Endothelial cell of coronary artery (primary cell): ENCODE measurements around the gene PCDHB5. TPM values are rescaled to one million over a fixed set of nuclear protein-coding genes. Genes with fewer than 3 reads are reported as not detected.

Experiments used
- total RNA-seq: library from RNA; depleted of rRNA; stranded (reverse); fragments of >200 nt; gene quantifications from 2 replicates; pipeline ENCODE4 v1.2.3, GENCODE V29; 2014

PCDHB5 gene
- 0.56 and 1.4 TPM in 2 replicates for total RNA-seq

DNA sequence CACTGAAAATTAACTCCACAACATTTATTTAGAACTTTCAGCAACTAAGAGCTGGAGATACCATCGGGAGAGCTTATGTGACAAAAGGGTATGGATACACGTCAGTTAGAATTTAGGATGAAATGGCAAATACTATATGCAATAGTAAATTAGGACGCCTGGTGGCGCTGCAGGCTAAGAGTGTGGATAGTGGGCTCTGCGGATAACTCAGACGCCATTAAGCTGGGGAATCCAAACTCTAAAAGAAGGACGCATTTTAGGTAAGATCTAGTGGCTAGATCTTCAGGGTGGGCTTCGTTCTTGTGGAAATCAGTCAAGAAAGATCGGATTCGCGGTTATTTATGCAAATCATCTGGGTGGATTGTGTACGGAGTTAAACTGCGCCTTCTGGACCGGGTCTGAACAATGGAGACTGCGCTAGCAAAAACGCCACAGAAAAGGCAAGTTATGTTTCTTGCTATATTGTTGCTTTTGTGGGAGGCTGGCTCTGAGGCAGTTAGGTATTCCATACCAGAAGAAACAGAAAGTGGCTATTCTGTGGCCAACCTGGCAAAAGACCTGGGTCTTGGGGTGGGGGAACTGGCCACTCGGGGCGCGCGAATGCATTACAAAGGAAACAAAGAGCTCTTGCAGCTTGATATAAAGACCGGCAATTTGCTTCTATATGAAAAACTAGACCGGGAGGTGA lies at the start of gene PCDHB5:
Gene PCDHB5, plus strand, starts transcription at position 177 of the 688 bp plus-strand sequence. Its CDS starts 229 bp downstream, at position 406.

DNA sequence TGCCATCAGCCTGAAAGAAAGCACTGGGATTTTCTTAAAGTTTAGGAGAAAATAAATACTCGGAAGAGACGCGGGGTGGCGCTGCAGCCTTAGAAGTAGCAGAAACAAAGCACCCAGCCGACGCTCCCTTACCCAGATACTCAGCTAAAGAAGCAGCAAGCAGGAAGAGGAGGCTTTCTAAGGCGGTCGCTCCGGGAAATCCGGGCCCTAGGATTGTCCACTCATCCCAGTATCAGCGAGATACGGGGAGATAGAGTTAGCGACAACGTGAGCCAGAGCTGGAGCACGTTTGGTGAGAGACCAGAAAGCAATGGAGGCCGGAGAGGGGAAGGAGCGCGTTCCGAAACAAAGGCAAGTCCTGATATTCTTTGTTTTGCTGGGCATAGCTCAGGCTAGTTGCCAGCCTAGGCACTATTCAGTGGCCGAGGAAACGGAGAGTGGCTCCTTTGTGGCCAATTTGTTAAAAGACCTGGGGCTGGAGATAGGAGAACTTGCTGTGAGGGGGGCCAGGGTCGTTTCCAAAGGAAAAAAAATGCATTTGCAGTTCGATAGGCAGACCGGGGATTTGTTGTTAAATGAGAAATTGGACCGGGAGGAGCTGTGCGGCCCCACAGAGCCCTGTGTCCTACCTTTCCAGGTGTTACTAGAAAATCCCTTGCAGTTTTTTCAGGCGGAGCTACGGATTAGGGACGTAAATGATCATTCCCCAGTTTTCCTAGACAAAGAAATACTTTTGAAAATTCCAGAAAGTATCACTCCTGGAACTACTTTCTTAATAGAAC lies 40.3 kb upstream of the PCDHB5 start, which contains the start of gene PCDHB2:
Gene PCDHB2, plus strand, starts transcription at position 135 of the 782 bp plus-strand sequence. Its CDS starts 176 bp downstream, at position 311.

GRCh38 chr5:141100243-141100805 lies 34.7 kb upstream of the PCDHB5 start, which contains the start of gene PCDHB3:
Gene PCDHB3, plus strand, starts transcription at chr5:141100473. Its CDS starts 177 bp downstream, at chr5:141100650.

DNA sequence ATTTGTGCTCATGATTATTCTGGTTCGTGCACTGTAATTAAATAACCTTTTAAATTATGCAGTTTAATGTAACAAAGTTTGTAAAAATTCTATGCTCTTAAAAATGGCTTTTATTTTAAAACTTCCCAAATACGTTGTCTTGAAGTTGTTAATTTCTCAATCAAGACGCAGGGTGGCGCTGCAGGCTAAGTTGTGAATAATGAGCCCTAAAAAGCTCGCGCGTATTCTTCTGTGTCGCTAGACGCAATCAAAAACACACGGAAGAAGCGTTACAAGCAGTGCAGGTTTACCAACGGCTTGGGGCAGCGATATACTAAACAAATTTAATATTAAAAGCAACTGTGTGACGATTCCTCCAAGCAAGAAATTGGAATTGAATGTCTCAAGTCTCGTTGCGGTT lies 13.4 kb upstream of the PCDHB5 start, which contains the start of gene PCDHB4:
Gene PCDHB4, plus strand, starts transcription at position 256 of the 400 bp plus-strand sequence. CDS start 181 bp downstream, outside the sequence.

DNA sequence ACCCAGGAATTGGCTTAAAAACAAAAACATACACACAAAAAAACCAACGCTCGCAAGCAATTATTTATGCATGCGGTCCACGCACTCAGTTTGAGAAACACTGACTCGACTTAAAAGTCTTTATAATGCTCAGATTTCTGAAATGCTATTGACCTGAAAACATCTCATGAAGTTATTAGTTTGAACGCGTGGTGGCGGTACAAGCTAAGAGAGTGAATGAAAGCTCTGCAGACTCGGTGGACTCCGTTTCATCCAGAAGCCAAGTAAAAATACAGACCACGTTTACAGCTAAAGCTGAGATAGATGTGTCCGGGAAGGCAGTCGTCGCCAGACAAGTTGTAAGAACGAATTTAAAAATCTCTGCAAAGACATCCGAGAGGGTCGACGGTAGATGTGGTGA lies 14.8 kb downstream of the PCDHB5 start, which contains the start of gene PCDHB6:
Gene PCDHB6, plus strand, starts transcription at position 246 of the 400 bp plus-strand sequence. CDS start 201 bp downstream, outside the sequence.

DNA sequence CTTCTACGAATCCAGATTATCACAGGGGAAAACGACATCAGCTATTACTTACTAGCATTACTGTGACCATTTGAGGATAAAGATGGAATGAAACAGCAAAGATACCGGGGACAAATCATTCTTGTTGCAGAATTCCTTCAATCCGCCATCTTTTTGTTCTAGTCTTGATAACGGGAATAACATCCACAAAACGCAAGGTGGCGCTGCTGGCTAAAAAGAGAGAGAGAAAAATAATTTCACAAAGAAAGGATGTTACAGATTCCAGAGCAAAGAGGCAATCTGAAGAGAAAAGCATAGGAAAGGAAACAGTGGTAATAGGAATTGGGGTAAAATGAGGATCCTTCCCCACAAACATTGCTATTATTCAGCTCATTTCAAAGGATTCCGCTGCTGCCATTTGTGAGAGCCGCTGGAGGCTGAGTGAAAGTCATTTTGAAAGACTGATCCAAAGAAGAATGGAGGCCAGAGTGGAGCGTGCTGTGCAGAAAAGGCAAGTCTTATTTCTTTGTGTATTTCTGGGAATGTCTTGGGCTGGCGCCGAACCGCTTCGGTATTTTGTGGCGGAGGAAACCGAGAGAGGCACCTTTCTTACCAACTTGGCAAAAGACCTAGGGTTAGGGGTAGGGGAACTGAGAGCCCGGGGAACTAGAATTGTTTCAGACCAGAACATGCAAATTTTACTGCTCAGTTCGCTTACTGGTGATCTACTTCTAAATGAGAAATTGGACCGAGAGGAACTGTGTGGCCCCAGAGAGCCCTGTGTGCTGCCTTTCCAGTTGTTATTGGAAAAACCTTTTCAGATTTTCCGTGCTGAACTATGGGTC lies 37.6 kb downstream of the PCDHB5 start, which contains the start of gene PCDHB7:
Gene PCDHB7, plus strand, starts transcription at position 264 of the 824 bp plus-strand sequence. Its CDS starts 192 bp downstream, at position 456.

GRCh38 chr5:141177577-141178191 lies 42.7 kb downstream of the PCDHB5 start, which contains the start of gene PCDHB8:
Gene PCDHB8, plus strand, starts transcription at chr5:141177790. Its CDS starts 245 bp downstream, at chr5:141178035.

DNA sequence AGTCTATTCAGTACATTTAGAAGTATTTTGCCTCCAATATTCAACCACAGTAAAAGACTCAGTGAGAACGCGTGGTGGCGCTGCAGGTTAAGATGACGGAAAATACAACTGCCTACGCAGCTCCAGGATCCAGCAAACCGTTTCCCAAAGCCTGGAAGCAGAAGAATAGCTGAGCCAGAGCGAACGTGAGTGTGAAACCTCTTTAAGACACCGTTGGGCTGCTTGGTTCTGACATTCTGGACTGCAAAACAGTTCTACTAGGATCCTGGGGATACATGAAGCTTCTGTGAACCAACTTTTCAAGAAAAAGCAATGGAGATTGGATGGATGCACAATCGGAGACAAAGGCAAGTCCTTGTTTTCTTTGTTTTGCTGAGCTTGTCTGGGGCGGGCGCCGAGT lies 47.2 kb downstream of the PCDHB5 start, which contains the start of gene PCDHB16:
Gene PCDHB16, plus strand, starts transcription at position 140 of the 400 bp plus-strand sequence. Its CDS starts 173 bp downstream, at position 313.

DNA sequence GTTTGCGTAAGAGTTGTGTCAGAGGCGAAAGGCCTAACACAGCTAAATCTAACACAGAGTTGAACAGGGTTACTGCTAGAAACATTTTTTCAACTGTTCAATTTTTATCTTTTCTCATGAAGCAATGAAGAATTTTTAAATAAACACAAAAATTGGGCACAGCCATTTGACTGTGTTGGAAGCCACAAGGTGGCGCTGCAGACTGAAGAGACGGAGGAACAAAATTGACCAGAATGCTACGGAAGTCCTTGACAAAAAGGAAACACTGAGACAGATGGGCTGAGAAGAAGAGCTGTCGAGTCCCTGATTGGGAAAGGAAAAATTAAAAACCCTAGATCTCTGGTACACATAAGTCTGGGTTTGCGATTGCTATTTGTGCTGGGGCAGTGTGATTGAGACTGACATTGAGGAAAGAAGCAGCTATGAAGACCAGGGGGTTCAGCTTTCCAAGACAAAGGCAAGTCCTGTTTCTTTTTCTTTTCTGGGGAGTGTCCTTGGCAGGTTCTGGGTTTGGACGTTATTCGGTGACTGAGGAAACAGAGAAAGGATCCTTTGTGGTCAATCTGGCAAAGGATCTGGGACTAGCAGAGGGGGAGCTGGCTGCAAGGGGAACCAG lies 52.0 kb downstream of the PCDHB5 start, which contains the start of gene PCDHB9:
Gene PCDHB9, plus strand, starts transcription at position 265 of the 616 bp plus-strand sequence. Its CDS starts 158 bp downstream, at position 423.

Other genes with a start within 250 kb of the PCDHB5 start
- gene PCDHAC1, start 208.9 kb upstream of the PCDHB5 start, total RNA-seq: 0.18 and 0.19 TPM in 2 replicates
- gene PCDHAC2, start 168.7 kb upstream of the PCDHB5 start, total RNA-seq: 0.09 and 2.4 TPM in 2 replicates
- gene PCDHB1, start 83.8 kb upstream of the PCDHB5 start, total RNA-seq: not detected in 2 replicates
- 1.8 and 3.5 TPM in 2 replicates for gene PCDHB2, start 40.6 kb upstream of the PCDHB5 start, total RNA-seq
- gene PCDHB3, start 34.7 kb upstream of the PCDHB5 start, total RNA-seq: 0.36 and 0.38 TPM in 2 replicates
- 0.09 TPM in 2 replicates for gene PCDHB4, start 13.4 kb upstream of the PCDHB5 start, total RNA-seq
- gene PCDHB6, start 14.9 kb downstream of the PCDHB5 start, total RNA-seq: 0.09 TPM in 2 replicates
- 0.45 and 0.56 TPM in 2 replicates for gene PCDHB7, start 37.4 kb downstream of the PCDHB5 start, total RNA-seq
- gene PCDHB8, start 42.6 kb downstream of the PCDHB5 start, total RNA-seq: 0.18 and 0.94 TPM in 2 replicates
- gene PCDHB16, start 47.2 kb downstream of the PCDHB5 start, total RNA-seq: 0.09 and 0.19 TPM in 2 replicates
- gene PCDHB9, start 52.0 kb downstream of the PCDHB5 start, total RNA-seq: 0.27 and 0.28 TPM in 2 replicates
- 0.72 and 1.0 TPM in 2 replicates for gene PCDHB10, start 57.1 kb downstream of the PCDHB5 start, total RNA-seq
- gene PCDHB11, start 64.4 kb downstream of the PCDHB5 start, total RNA-seq: 0.38 and 0.99 TPM in 2 replicates
- 0.47 and 0.54 TPM in 2 replicates for gene PCDHB12, start 73.5 kb downstream of the PCDHB5 start, total RNA-seq
- gene PCDHB13, start 78.7 kb downstream of the PCDHB5 start, total RNA-seq: 0.99 and 1.6 TPM in 2 replicates
- 1.3 and 1.6 TPM in 2 replicates for gene PCDHB14, start 88.1 kb downstream of the PCDHB5 start, total RNA-seq
- 0.90 and 1.7 TPM in 2 replicates for gene PCDHB15, start 110.2 kb downstream of the PCDHB5 start, total RNA-seq
- gene SLC25A2, start 168.8 kb downstream of the PCDHB5 start, total RNA-seq: 0.09 and 0.19 TPM in 2 replicates
- gene TAF7, start 185.6 kb downstream of the PCDHB5 start, total RNA-seq: 71.7 and 90.4 TPM in 2 replicates
- gene PCDHGA1, start 195.3 kb downstream of the PCDHB5 start, total RNA-seq: 0.36 and 1.0 TPM in 2 replicates
- gene PCDHGA2, start 203.6 kb downstream of the PCDHB5 start, total RNA-seq: 0.90 and 3.0 TPM in 2 replicates
- gene PCDHGA3, start 208.6 kb downstream of the PCDHB5 start, total RNA-seq: 0.54 and 1.9 TPM in 2 replicates
- gene PCDHGB1, start 214.9 kb downstream of the PCDHB5 start, total RNA-seq: 0.99 and 2.0 TPM in 2 replicates
- gene PCDHGA4, start 219.8 kb downstream of the PCDHB5 start, total RNA-seq: 2.6 and 5.0 TPM in 2 replicates
- gene PCDHGB2, start 224.8 kb downstream of the PCDHB5 start, total RNA-seq: 2.0 and 2.2 TPM in 2 replicates
- 0.90 and 1.2 TPM in 2 replicates for gene PCDHGA5, start 229.0 kb downstream of the PCDHB5 start, total RNA-seq
- 3.1 and 4.0 TPM in 2 replicates for gene PCDHGB3, start 235.0 kb downstream of the PCDHB5 start, total RNA-seq
- 2.2 and 2.8 TPM in 2 replicates for gene PCDHGA6, start 238.7 kb downstream of the PCDHB5 start, total RNA-seq
- 1.4 and 2.2 TPM in 2 replicates for gene PCDHGA7, start 247.5 kb downstream of the PCDHB5 start, total RNA-seq